ENCODE measurements around the gene PKDREJ.
"Not testable (repeated sequence)": the region's sequence is repeated elsewhere in the genome, so short reads cannot be mapped to it uniquely, and the experiment has no call there.

Gene PKDREJ

DNA sequence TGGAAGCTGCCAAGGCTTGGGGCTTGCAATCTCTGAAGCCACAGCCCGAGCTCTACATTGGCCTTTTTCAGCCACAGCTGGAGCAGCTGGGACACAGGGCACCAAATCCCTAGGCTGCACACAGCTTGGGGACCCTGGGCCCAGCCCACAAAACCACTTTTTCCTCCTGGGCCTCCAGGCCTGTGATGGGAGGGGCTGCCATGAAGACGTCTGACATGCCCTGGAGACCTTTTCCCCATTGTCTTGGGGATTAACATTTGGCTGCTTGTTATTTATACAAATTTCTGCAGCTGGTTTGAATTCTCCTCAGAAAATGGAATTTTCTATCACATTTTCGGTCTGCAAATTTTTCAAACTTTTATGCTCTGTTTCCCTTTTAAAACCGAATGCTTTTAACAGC is 2.5 kb upstream of the PKDREJ start:
- DNase-seq (ENCODE audit: low read depth, low spot score) = not testable (repeated sequence)

GRCh38 chr22:46264520-46264919 is 1.4 kb upstream of the PKDREJ start:
- DNase-seq (ENCODE audit: low read depth, low spot score) = not testable (repeated sequence)

DNA sequence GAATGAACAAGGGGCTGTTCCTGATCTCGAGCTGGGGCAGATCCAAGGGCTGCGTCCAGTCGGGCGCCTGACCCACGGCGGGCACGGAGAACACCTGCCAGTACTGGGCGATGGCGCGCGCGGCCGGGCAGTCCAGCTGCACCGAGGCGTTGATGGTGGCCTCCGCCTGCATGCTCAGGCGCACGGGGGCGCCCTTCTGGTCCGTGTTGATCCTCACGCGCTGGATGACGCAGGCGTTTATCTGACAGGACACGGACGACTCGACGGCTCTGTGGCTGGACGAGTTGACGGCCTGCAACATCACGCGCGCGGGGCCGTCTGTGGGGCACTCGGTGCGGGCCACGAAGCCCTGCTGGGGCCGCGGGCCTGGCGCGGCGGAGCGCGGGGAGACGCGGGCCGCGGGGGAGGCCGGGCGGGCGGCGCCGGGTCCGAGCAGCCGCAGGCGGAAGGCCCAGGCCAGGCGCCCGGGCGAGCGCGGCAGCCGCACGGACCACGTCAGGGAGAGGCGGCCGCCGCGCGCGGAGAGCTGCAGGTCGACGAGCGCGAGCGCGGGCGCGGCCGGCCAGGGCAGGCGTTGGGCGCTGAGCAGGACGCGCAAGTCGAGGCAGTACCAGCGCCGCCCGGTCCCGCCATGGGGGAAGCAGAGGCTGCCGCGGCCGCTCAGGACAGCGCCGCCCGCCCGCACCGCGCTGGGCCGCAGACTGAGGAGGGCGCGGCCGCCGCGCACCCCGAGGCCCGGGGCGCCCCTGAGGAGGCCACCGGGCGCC is 511 bp downstream of the PKDREJ start:
- no peak for DNase-seq (ENCODE audit: low read depth, low spot score)

DNA sequence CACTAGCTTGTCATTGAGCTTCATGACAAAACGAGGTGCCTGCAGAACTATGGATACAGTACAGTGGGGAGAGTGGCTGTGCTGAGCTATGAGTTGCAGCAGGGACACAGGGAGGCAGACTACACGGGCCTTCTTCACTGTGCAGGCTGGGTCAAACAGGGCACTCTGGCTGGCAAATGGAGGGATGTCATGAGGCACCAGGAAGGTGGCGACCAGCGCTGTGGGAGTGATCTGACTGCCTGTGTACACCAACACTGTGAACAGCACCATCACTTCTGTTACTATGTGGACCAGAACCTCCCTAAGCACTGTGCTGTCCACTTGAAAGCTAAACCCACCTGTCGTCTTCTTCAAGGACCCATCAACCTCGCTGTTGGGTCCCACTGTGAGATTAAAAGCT is 3.1 kb downstream of the PKDREJ start:
- no peak for DNase-seq (ENCODE audit: low read depth, low spot score)

DNA sequence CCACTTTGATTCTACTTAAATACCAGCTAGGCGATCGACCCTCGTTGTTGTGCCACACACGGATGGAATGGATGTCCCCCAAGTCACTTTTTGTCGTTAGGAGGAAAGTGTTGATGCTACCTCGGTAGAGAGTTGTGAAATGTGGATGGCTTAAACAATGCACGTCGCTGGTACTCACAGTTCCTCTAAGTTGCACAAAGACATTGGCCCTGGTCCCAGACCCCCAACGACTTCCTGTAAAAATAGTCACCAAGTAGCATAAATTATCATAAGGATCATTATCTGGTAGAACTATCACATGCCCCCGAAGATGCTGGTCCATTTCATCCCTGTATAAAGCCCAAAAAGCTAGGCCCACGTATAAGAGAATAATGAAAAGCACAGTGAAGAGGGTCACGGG is 3.8 kb downstream of the PKDREJ start:
- DNase-seq (ENCODE audit: low read depth, low spot score) = no peak

- no peak for DNase-seq (ENCODE audit: low read depth, low spot score)
Observed at GRCh38 chr22:46256358-46256958, 6.7 kb downstream of the PKDREJ start.

- no peak for DNase-seq (ENCODE audit: low read depth, low spot score)
Observed at GRCh38 chr22:46251816-46252380, 11.2 kb downstream of the PKDREJ start.

DNA sequence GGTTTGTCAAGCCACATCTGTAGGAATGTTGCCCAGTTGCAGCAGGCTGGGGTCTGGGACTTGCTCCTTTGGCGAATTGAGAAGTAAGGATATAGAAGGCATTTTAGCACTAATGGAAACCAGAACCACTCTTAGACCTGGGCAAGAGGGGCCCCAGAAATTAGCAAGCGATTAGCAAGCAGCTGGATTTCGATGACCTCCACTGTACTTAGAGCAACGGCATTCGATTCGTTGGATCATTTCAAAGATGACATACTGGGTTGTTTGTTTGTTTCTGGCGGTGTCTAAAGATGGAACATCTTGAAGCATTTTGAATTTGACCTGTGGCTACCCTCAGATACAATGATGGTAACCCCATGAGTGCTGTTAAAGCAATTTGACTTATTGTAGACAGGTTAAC is 11.9 kb downstream of the PKDREJ start:
- DNase-seq (ENCODE audit: low read depth, low spot score) = no peak

DNA sequence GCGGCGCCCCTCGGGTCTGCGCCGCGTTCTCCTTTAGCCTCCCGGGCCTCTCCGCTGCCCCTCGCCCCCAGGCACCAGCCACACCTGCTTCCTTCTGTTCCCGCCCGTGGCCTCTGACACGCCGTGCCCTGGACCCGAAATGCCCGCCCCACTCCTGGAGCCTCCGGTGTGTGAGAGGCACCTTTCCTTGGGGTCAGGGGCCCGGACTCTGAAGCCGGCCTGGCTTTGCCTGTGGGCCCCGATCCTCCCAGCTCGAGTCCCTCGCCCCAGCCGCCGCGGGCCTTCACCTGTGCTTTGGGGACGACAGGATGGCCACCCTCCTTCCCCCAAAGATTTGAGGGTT is 12.4 kb downstream of the PKDREJ start:
- DNase-seq (ENCODE audit: low read depth, low spot score) = no peak

GRCh38 chr22:46250035-46250782 is 12.9 kb downstream of the PKDREJ start, which contains the start of gene CDPF1:
Gene CDPF1 (minus strand): TSS chr22:46250293. CDS start chr22:46248284, 2,009 bp downstream.
- peak; percentile 37 for DNase-seq (ENCODE audit: low read depth, low spot score)

- DNase-seq (ENCODE audit: low read depth, low spot score) = no peak
Observed at GRCh38 chr22:46247443-46247975, 15.6 kb downstream of the PKDREJ start.

GRCh38 chr22:46246178-46246577 is 17.0 kb downstream of the PKDREJ start:
- DNase-seq (ENCODE audit: low read depth, low spot score) = no peak

GRCh38 chr22:46245511-46245910 is 17.6 kb downstream of the PKDREJ start:
- DNase-seq (ENCODE audit: low read depth, low spot score) = no peak

- no peak for DNase-seq (ENCODE audit: low read depth, low spot score)
Observed at GRCh38 chr22:46244771-46245170, 18.4 kb downstream of the PKDREJ start.

DNA sequence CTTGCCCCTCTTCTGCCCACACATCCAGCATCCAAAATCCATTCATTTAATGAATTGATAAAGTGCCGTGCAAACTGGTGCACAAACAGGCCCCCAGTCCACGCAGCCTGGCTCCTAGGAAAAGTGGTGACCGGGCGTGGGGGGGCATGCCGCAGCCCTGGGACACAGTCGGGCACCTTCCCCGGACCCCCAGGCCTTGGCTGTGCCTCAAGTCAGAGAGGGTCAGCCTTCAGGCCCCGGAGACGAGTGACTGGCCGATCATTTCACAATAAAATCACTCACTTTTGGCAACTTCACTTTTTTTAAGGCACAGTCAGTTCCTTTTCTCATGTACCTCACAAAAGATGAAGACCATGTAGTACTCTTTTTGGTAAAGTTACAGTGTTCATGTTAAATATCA is 21.1 kb downstream of the PKDREJ start:
- DNase-seq (ENCODE audit: low read depth, low spot score) = no peak

- DNase-seq (ENCODE audit: low read depth, low spot score) = no peak
Observed at GRCh38 chr22:46241396-46242007, 21.6 kb downstream of the PKDREJ start.

- no peak for DNase-seq (ENCODE audit: low read depth, low spot score)
Observed at GRCh38 chr22:46240907-46241306, 22.2 kb downstream of the PKDREJ start.

- DNase-seq (ENCODE audit: low read depth, low spot score) = no peak
Observed at GRCh38 chr22:46240506-46240905, 22.6 kb downstream of the PKDREJ start.

DNA sequence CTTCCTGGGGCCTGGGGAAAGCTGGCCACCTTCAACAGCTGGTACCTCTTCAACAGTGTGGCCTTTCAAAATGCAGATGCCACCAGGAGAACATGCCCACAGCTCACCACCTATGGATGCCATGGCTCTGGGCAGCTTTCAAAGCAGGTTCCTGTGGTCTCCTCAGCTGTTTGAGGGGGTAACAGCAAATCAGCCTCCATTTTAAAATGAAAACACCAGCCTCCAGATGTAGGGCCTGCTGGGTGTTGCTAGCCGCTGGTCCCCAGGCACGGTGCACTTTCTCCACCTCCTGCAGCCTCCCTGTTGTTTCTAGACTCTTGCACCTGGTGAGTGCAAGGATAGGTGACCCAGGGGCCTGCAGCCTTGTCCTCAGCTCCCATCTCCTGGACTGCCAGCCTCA is 23.1 kb downstream of the PKDREJ start:
- no peak for DNase-seq (ENCODE audit: low read depth, low spot score)

DNA sequence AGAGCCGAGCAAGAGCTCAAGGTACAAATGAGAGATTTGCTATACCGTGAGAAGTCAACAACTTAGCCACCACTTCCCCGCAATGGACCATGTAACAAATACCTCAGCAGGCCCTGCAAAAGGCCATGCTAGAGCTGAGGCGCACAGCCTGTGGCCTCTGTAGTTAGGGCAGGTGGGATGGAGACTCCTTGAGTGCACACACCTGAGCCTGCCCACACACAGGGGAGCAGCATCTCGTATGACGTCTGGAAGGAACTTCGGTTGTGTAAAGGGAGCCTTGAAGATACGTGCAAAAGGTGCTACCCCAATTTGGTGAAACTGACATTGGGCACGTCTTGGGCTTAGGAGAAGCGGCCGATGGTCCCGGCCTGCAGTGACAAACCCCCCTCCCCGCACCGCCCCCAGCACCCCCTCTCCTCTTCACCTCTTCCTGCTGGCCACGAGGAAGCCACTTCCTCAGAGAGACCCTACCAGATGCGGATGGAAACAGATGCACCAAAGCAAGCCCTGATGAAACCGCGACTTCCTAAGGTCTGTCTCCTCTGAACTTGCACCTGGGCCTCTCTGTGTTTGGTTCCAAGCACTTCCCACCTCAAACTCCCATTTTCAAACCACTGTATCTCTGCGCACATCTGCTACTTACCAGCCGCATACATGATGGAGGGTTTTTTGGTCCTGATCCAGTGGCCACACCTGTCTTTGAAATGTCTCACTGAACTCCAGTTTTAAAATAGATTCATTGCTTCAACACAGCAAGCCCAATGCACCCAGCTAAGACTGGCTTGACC is 23.7 kb downstream of the PKDREJ start:
- DNase-seq (ENCODE audit: low read depth, low spot score) = no peak

GRCh38 chr22:46238541-46238940 is 24.6 kb downstream of the PKDREJ start:
- DNase-seq (ENCODE audit: low read depth, low spot score) = no peak

Data from brain pericyte (primary cell).